Body of pancreas (tissue), 4 donors: Measurements from ENCODE around the gene ATP11A.

Experiments used
- CTCF ChIP-seq, 7 experiments: fragments of 450-650 bp in 4 of 7; fragments of 200-600 bp in 3 of 7; sonication (generic) in 3 of 7; IDR thresholded peaks; one replicate each; pipeline ENCODE4 v1.5.1; 2016 to 2019; ENCODE audit warnings: antibody characterized with exemption in 7 of 7
- POLR2A ChIP-seq, 3 donors: fragments of 450-650 bp; IDR thresholded peaks; one replicate each; pipeline ENCODE4 v1.6.1; 2016; ENCODE audit warnings: antibody characterized with exemption in 3 of 3, mild to moderate bottlenecking in 2 of 3

- TF ChIP-seq POLR2A (IDR thresholded peaks at IDR 0.05) (no peak), CTCF (IDR thresholded peaks at IDR 0.05) (no peak)
Measured at GRCh38 chr13:112926993-112927392, 237.2 kb downstream of the ATP11A start.
